HepG2 (cell line): ENCODE measurements around the gene CLEC20A. TPM values are rescaled to one million over a fixed set of nuclear protein-coding genes. Genes with fewer than 3 reads are reported as not detected.

Source experiments
- ARID4A ChIP-seq: sonication (generic); formaldehyde crosslinking; IDR thresholded peaks from 2 replicates; pipeline ENCODE4 v1.5.0; 2020; ENCODE audit warnings: mild to moderate bottlenecking, missing genetic modification reagents, borderline replicate concordance
- KAT8 ChIP-seq: IDR thresholded peaks from 2 replicates; pipeline ENCODE4 v1.6.1; 2016; ENCODE audit warnings: missing genetic modification reagents, missing compliant biosample characterization
- NFE2L2 ChIP-seq: fragments of 150-350 bp; IDR thresholded peaks from 2 replicates; pipeline ENCODE4 v1.6.1; 2014; ENCODE audit warnings: low read length
- NFYB ChIP-seq: sonication (generic); formaldehyde crosslinking; IDR thresholded peaks from 2 replicates; pipeline ENCODE4 v1.4.0; 2020; ENCODE audit warnings: missing genetic modification reagents
- PHF20 ChIP-seq: sonication (generic); formaldehyde crosslinking; IDR thresholded peaks from 2 replicates; pipeline ENCODE4 v1.5.0; 2020; ENCODE audit warnings: mild to moderate bottlenecking, missing genetic modification reagents
- PHF8 ChIP-seq: sonication (generic); formaldehyde crosslinking; IDR thresholded peaks from 2 replicates; pipeline ENCODE4 v1.5.0; 2020; ENCODE audit warnings: missing genetic modification reagents
- RFXAP ChIP-seq: sonication (generic); formaldehyde crosslinking; IDR thresholded peaks from 2 replicates; pipeline ENCODE4 v1.4.0; 2020; ENCODE audit warnings: missing genetic modification reagents, borderline replicate concordance
- SIX4 ChIP-seq: sonication (generic); formaldehyde crosslinking; IDR thresholded peaks from 2 replicates; pipeline ENCODE4 v1.4.0; 2020; ENCODE audit warnings: missing genetic modification reagents
- STAT6 ChIP-seq: sonication (generic); formaldehyde crosslinking; IDR thresholded peaks from 2 replicates; pipeline ENCODE4 v1.4.0; 2020; ENCODE audit warnings: missing genetic modification reagents, mild to moderate bottlenecking, borderline replicate concordance
- TBX2 ChIP-seq: sonication (generic); formaldehyde crosslinking; IDR thresholded peaks from 2 replicates; pipeline ENCODE4 v1.5.0; 2020; ENCODE audit warnings: missing genetic modification reagents, mild to moderate bottlenecking, borderline replicate concordance
- ZMYM2 ChIP-seq: sonication (generic); formaldehyde crosslinking; IDR thresholded peaks from 2 replicates; pipeline ENCODE4 v1.8.0; 2022; ENCODE audit warnings: mild to moderate bottlenecking, missing genetic modification reagents
- ZNF646 ChIP-seq: sonication (generic); formaldehyde crosslinking; IDR thresholded peaks from 2 replicates; pipeline ENCODE4 v1.9.0; 2021; ENCODE audit warnings: mild to moderate bottlenecking, missing genetic modification reagents
- ZNF691 ChIP-seq: sonication (generic); formaldehyde crosslinking; IDR thresholded peaks from 2 replicates; pipeline ENCODE4 v1.4.0; 2020; ENCODE audit warnings: missing genetic modification reagents, low read depth, mild to moderate bottlenecking, borderline replicate concordance
- ZNF790 ChIP-seq: sonication (generic); formaldehyde crosslinking; IDR thresholded peaks from 2 replicates; pipeline ENCODE4 v1.8.0; 2022; ENCODE audit warnings: missing genetic modification reagents, mild to moderate bottlenecking, borderline replicate concordance
- polyA plus RNA-seq, 8 experiments: library from polyadenylated mRNA; depleted of rRNA in 3 of 8; stranded (reverse) in 7 of 8; unstranded in 1 of 8; fragments of >200 nt; fragmentation: Illumina TruSeq in 4 of 8; extraction: Trizol in 4 of 8; gene quantifications; 2 replicates each; pipeline versions ENCODE4 v1.2.1 to v1.2.3, GENCODE V29; 2011 to 2016; ENCODE audit warnings: low read depth in 4 of 8, missing spikeins in 1 of 8, mixed read lengths in 1 of 8; ENCODE audit not compliant: insufficient read depth in 1 of 8
- total RNA-seq, 5 experiments: library from RNA; depleted of rRNA; stranded (reverse); fragments of >200 nt; fragmentation: Illumina TruSeq; extraction: Trizol; gene quantifications; 2 replicates each; pipeline ENCODE4 v1.2.3, GENCODE V29; 2016; ENCODE audit warnings: low read depth in 1 of 5

CLEC20A gene
- total and polyA plus RNA-seq, 2 of the 13 experiments (the other 11 are each of a cell fraction or from before 2014, with no cell fraction given) = not detected

GRCh38 chr1:178541829-178542553 is 45.2 kb upstream of the CLEC20A start (continued):
- TF ChIP-seq ZNF646 (CRISPR knock-in tag) (0 out of 2 replicates have a peak, but pooled peaks have one; percentile 17), NFE2L2 (no peak), TBX2 (CRISPR knock-in tag) (peak; percentile 71; the same call in 1 of the 2 replicates), SIX4 (0 out of 2 replicates have a peak, but pooled peaks have one; percentile 22), ZNF790 (CRISPR knock-in tag) (peak; percentile 75; the same call in 1 of the 2 replicates), PHF20 (peak; percentile 77; the same call in 1 of the 2 replicates), ARID4A (CRISPR knock-in tag) (peak; percentile 77), PHF8 (CRISPR knock-in tag) (peak; percentile 75; the same call in 1 of the 2 replicates), NFYB (CRISPR knock-in tag) (peak; percentile 18; the same call in 1 of the 2 replicates), KAT8 (CRISPR knock-in tag) (peak; percentile 89), RFXAP (CRISPR knock-in tag) (peak; percentile 73; the same call in 1 of the 2 replicates), ZMYM2 (CRISPR knock-in tag) (0 out of 2 replicates have a peak, but pooled peaks have one; percentile 20), STAT6 (no peak; the same call in 1 of the 2 replicates), ZNF691 (CRISPR knock-in tag) (no peak)
